Glutamatergic neuron (in vitro differentiated cells): ENCODE data around the gene PANK4. TPM values are rescaled to one million over a fixed set of nuclear protein-coding genes. Genes with fewer than 3 reads are reported as not detected.
A peak's percentile ranks its signal among the peaks of the same experiment; 100 is the strongest.

Experiments used
- DNase-seq: peaks from one replicate; pipeline ENCODE4 v3.0.0; 2022
- H3K27ac Mint-ChIP-seq: one replicate; pipeline ENCODE4 v1.8.0; 2020; ENCODE audit warnings: mild to moderate bottlenecking, mixed read lengths, inconsistent platforms; ENCODE audit not compliant: unreplicated experiment
- H3K27me3 Mint-ChIP-seq: one replicate; pipeline ENCODE4 v1.8.0; 2020; ENCODE audit warnings: mild to moderate bottlenecking, moderate library complexity, mixed read lengths, inconsistent platforms; ENCODE audit not compliant: unreplicated experiment
- H3K36me3 Mint-ChIP-seq: one replicate; pipeline ENCODE4 v1.8.0; 2020; ENCODE audit warnings: mild to moderate bottlenecking, mixed read lengths, inconsistent platforms; ENCODE audit not compliant: unreplicated experiment
- H3K4me1 Mint-ChIP-seq: one replicate; pipeline ENCODE4 v1.8.0; 2020; ENCODE audit warnings: mild to moderate bottlenecking, low read depth, mixed read lengths, inconsistent platforms; ENCODE audit not compliant: unreplicated experiment
- H3K4me3 Mint-ChIP-seq: one replicate; pipeline ENCODE4 v1.8.0; 2020; ENCODE audit warnings: mild to moderate bottlenecking, mixed read lengths, inconsistent platforms; ENCODE audit not compliant: unreplicated experiment
- H3K9me3 Mint-ChIP-seq: one replicate; pipeline ENCODE4 v1.8.0; 2020; ENCODE audit warnings: mild to moderate bottlenecking, moderate library complexity, mixed read lengths, inconsistent platforms; ENCODE audit not compliant: unreplicated experiment
- CTCF ChIP-seq: fragments of 200-600 bp; sonication (generic); IDR thresholded peaks from one replicate; pipeline ENCODE4 v1.5.0; 2021; ENCODE audit not compliant: partially characterized antibody, unreplicated experiment
- total RNA-seq: library from RNA; stranded (reverse); fragmentation: NEBNext Ultra II Directional; extraction: Animal tissue kit (Norgen Biotek cat#: 25700); gene quantifications from one replicate; pipeline ENCODE4 v1.2.1, GENCODE V29; 2021; ENCODE audit not compliant: unreplicated experiment

PANK4 gene
- total RNA-seq, 1 donor from 2014 or later = 58.5 TPM

GRCh38 chr1:2530513-2531361 is 4.3 kb upstream of the PANK4 start:
- H3K27me3 Mint-ChIP-seq = peaks cover 17% of the 10 kb centered on the region
- no peak for TF ChIP-seq CTCF
- H3K36me3 Mint-ChIP-seq = no peaks in the 10 kb centered on the region
- H3K27ac Mint-ChIP-seq = no peak overlapping the region
- peaks cover 14% of the 10 kb centered on the region for H3K4me1 Mint-ChIP-seq
- no peak overlapping the region for H3K4me3 Mint-ChIP-seq
- no peak for DNase-seq
- H3K9me3 Mint-ChIP-seq = no peaks in the 10 kb centered on the region

- TF ChIP-seq CTCF = no peak
- peaks cover 14% of the 10 kb centered on the region for H3K4me1 Mint-ChIP-seq
- H3K27me3 Mint-ChIP-seq = peaks cover 14% of the 10 kb centered on the region
These were observed 3.6 kb upstream of the PANK4 start, which contains the start of gene HES5 for GRCh38 chr1:2529784-2530512. Gene HES5, minus strand, starts transcription at chr1:2530263. Its CDS starts 99 bp downstream, at chr1:2530164.

GRCh38 chr1:2528966-2529783 is 2.8 kb upstream of the PANK4 start:
- H3K4me3 Mint-ChIP-seq = peak overlapping the region; percentile 61
- no peak overlapping the region for H3K27ac Mint-ChIP-seq
- TF ChIP-seq CTCF = no peak
- H3K4me1 Mint-ChIP-seq = peaks cover 18% of the 10 kb centered on the region
- H3K9me3 Mint-ChIP-seq = peaks cover 4% of the 10 kb centered on the region
- H3K27me3 Mint-ChIP-seq = peaks cover 11% of the 10 kb centered on the region
- H3K36me3 Mint-ChIP-seq = no peaks in the 10 kb centered on the region
- peak; percentile 70 for DNase-seq

More at GRCh38 chr1:2529784-2530512, 3.6 kb upstream of the PANK4 start, which contains the start of gene HES5:
- peak; percentile 82 for DNase-seq
- Mint-ChIP-seq H3K36me3 (no peaks in the 10 kb centered on the region), H3K4me3 (peak within 1 kb of the TSS; percentile 61), H3K27ac (no peak within 1 kb of the TSS), H3K9me3 (peaks cover 4% of the 10 kb centered on the region)

- TF ChIP-seq CTCF = no peak
- H3K4me1 Mint-ChIP-seq = peaks cover 20% of the 10 kb centered on the region
- peak overlapping the region; percentile 61 for H3K4me3 Mint-ChIP-seq
- no peak overlapping the region for H3K27ac Mint-ChIP-seq
- no peaks in the 10 kb centered on the region for H3K36me3 Mint-ChIP-seq
- DNase-seq = no peak
- H3K9me3 Mint-ChIP-seq = peaks cover 4% of the 10 kb centered on the region
- H3K27me3 Mint-ChIP-seq = peaks cover 9% of the 10 kb centered on the region
These were observed 2.2 kb upstream of the PANK4 start for GRCh38 chr1:2528611-2528965.
